Gastrocnemius medialis (tissue), 4 donors: ENCODE results near the gene ZAR1. TPM values are rescaled to one million over a fixed set of nuclear protein-coding genes. Genes with fewer than 3 reads are reported as not detected.

Source experiments
- ATAC-seq, 2 donors: fragments of 150-250 bp; one replicate each; pipeline ENCODE4 v1.9.1; 2016
- DNase-seq, 2 donors: peaks; one replicate each; pipeline ENCODE4 v3.0.0-alpha.2; 2019
- H3K27ac ChIP-seq, 4 donors: fragments of 200-600 bp; sonication (generic); 1 replicate in 1 of 4; 2 replicates in 3 of 4; pipeline ENCODE4 v1.5.1; 2016 to 2018; ENCODE audit warnings: mild to moderate bottlenecking in 2 of 4, moderate library complexity in 1 of 4
- H3K27me3 ChIP-seq, 3 donors: fragments of 200-600 bp; sonication (generic) in 2 of 3; 1 replicate in 1 of 3; 2 replicates in 2 of 3; pipeline versions ENCODE4 v1.5.1 to v1.6.0; 2016 to 2019; ENCODE audit warnings: mild to moderate bottlenecking in 1 of 3, moderate library complexity in 1 of 3
- H3K36me3 ChIP-seq, 2 donors: fragments of 200-600 bp; sonication (generic) in 1 of 2; one replicate each; pipeline ENCODE4 v1.5.1; 2017 to 2018
- H3K4me1 ChIP-seq, 2 donors: fragments of 200-600 bp; sonication (generic) in 1 of 2; one replicate each; pipeline ENCODE4 v1.5.1; 2016 to 2017; ENCODE audit warnings: mild to moderate bottlenecking in 2 of 2
- H3K4me3 ChIP-seq, 4 donors: fragments of 200-600 bp; sonication (generic) in 3 of 4; 1 replicate in 1 of 4; 2 replicates in 3 of 4; pipeline ENCODE4 v1.5.1; 2016 to 2019; ENCODE audit warnings: mild to moderate bottlenecking in 2 of 4
- H3K9me3 ChIP-seq, 3 donors: fragments of 200-600 bp; sonication (generic) in 2 of 3; 1 replicate in 1 of 3; 2 replicates in 2 of 3; pipeline ENCODE4 v1.5.1; 2016 to 2019
- POLR2A ChIP-seq, 2 donors: fragments of 450-650 bp; IDR thresholded peaks; one replicate each; pipeline ENCODE4 v1.6.1; 2017; ENCODE audit warnings: antibody characterized with exemption in 2 of 2, mild to moderate bottlenecking in 2 of 2, moderate library complexity in 2 of 2
- in situ Hi-C, 4 donors: fragments of 200-750 bp; cut with MboI; loops; one replicate each; pipeline versions ENCODE4 v1.15.0 to v1.8.0; 2017; ENCODE audit warnings: low sequenced_read_pairs in 4 of 4
- intact Hi-C: fragments of 100-400 bp; cut with DNase I; formaldehyde crosslinking; loops from one replicate; pipeline ENCODE4 v1.15.1; 2023; ENCODE audit warnings: low total_unique reads
- total RNA-seq, 4 donors: library from RNA; depleted of rRNA; stranded (reverse); fragments of >200 nt; gene quantifications; one replicate each; pipeline versions ENCODE4 v1.1.0 to v1.2.3, GENCODE V29; 2016
- TF ChIP-seq, protein P1 (sequence below), 5 experiments: fragments of 450-650 bp in 3 of 5; fragments of 200-600 bp in 2 of 5; sonication (generic) in 2 of 5; IDR thresholded peaks in 4 of 5; conservative IDR thresholded peaks in 1 of 5; 1 replicate in 4 of 5; 2 replicates in 1 of 5; pipeline ENCODE4 v1.5.1; 2016 to 2019; ENCODE audit warnings: antibody characterized with exemption in 5 of 5, mild to moderate bottlenecking in 3 of 5, moderate library complexity in 3 of 5

Gene ZAR1
- total RNA-seq, 4 donors from 2014 or later: not detected

GRCh38 chr4:48493452-48494100, 3.5 kb downstream of the ZAR1 start:
- no peaks in the 10 kb centered on the region for H3K4me1 ChIP-seq
- ATAC-seq (no peak), DNase-seq (no peak)
- H3K4me3 ChIP-seq: no peak overlapping the region
- H3K27me3 ChIP-seq: peaks cover 35 to 37% (median 36%) of the 10 kb centered on the region in 3 donors
- intact Hi-C loops (no loop called here), in situ Hi-C loops (no loop called here)
- no peaks in the 10 kb centered on the region for H3K9me3 ChIP-seq
- no peak for TF ChIP-seq POLR2A (IDR thresholded peaks at IDR 0.05)
- TF ChIP-seq, protein P1, sequence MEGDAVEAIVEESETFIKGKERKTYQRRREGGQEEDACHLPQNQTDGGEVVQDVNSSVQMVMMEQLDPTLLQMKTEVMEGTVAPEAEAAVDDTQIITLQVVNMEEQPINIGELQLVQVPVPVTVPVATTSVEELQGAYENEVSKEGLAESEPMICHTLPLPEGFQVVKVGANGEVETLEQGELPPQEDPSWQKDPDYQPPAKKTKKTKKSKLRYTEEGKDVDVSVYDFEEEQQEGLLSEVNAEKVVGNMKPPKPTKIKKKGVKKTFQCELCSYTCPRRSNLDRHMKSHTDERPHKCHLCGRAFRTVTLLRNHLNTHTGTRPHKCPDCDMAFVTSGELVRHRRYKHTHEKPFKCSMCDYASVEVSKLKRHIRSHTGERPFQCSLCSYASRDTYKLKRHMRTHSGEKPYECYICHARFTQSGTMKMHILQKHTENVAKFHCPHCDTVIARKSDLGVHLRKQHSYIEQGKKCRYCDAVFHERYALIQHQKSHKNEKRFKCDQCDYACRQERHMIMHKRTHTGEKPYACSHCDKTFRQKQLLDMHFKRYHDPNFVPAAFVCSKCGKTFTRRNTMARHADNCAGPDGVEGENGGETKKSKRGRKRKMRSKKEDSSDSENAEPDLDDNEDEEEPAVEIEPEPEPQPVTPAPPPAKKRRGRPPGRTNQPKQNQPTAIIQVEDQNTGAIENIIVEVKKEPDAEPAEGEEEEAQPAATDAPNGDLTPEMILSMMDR (IDR thresholded peaks at IDR 0.05 in 4 of 5, conservative IDR thresholded peaks at IDR 0.05 in 1 of 5): no peak
- H3K36me3 ChIP-seq: peaks cover 0 to 8% of the 10 kb centered on the region in 2 donors
- no peak overlapping the region for H3K27ac ChIP-seq

- Histone ChIP-seq H3K4me1 (no peaks in the 10 kb centered on the region), H3K27ac (no peak overlapping the region)
- intact Hi-C loops: no loop called here
Observed at GRCh38 chr4:48495941-48496340, 5.9 kb downstream of the ZAR1 start.

DNA sequence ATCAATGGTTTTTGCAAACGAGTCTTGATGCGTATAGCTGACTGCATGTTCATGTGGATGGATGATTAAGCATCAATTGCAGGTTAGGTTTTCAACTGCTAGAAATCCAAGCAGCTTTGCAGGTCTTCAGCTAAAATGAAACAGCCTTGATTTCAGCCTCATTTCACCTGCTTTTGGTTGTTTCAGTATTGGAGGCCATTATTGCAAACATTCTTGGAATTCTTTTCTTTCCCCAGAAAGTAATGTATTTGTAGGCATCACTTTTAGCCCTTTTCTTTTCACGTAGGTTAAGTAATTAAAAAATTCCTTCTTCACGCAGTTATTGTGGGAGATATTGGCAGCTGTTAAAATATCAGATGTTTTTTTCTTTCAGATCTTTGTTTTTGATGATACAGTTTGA, 8.8 kb downstream of the ZAR1 start:
- no peaks in the 10 kb centered on the region for H3K27me3 ChIP-seq
- intact Hi-C loops: no loop called here
- no peak overlapping the region for H3K27ac ChIP-seq
- DNase-seq (no peak), ATAC-seq (no peak)
- in situ Hi-C loops: no loop called here
- no peak overlapping the region for H3K4me3 ChIP-seq
- no peak for TF ChIP-seq POLR2A (IDR thresholded peaks at IDR 0.05)
- TF ChIP-seq, protein P1 (IDR thresholded peaks at IDR 0.05 in 4 of 5, conservative IDR thresholded peaks at IDR 0.05 in 1 of 5): no peak
- no peaks in the 10 kb centered on the region for H3K4me1 ChIP-seq
- no peaks in the 10 kb centered on the region for H3K9me3 ChIP-seq
- peaks cover 3 to 30% of the 10 kb centered on the region in 2 donors for H3K36me3 ChIP-seq

More at GRCh38 chr4:48495941-48496340, 5.9 kb downstream of the ZAR1 start:
- no peak for ATAC-seq
- Histone ChIP-seq H3K27me3 (peaks cover 13 to 18% (median 14%) of the 10 kb centered on the region in 3 donors), H3K9me3 (no peaks in the 10 kb centered on the region), H3K36me3 (peaks cover 3 to 26% of the 10 kb centered on the region in 2 donors), H3K4me3 (no peak overlapping the region)
- in situ Hi-C loops: no loop called here
- no peak for DNase-seq
- no peak for TF ChIP-seq POLR2A (IDR thresholded peaks at IDR 0.05)
- TF ChIP-seq, protein P1 (IDR thresholded peaks at IDR 0.05 in 4 of 5, conservative IDR thresholded peaks at IDR 0.05 in 1 of 5): no peak

GRCh38 chr4:48499551-48500066, 9.6 kb downstream of the ZAR1 start:
- TF ChIP-seq, protein P1 (IDR thresholded peaks at IDR 0.05 in 4 of 5, conservative IDR thresholded peaks at IDR 0.05 in 1 of 5): no peak
- no peak for TF ChIP-seq POLR2A (IDR thresholded peaks at IDR 0.05)
- Histone ChIP-seq H3K27me3 (no peaks in the 10 kb centered on the region), H3K4me3 (no peak overlapping the region), H3K36me3 (peaks cover 3 to 33% of the 10 kb centered on the region in 2 donors), H3K27ac (no peak overlapping the region), H3K9me3 (no peaks in the 10 kb centered on the region), H3K4me1 (no peaks in the 10 kb centered on the region)
- in situ Hi-C loops (no loop called here), intact Hi-C loops (no loop called here)
- DNase-seq (no peak), ATAC-seq (no peak)
